ENCODE measurements around the gene KNG1.
A peak's percentile ranks its signal among the peaks of the same experiment; 100 is the strongest.
"Not testable (repeated sequence)": the region's sequence is repeated elsewhere in the genome, so short reads cannot be mapped to it uniquely, and the experiment has no call there.

The KNG1 gene

DNA sequence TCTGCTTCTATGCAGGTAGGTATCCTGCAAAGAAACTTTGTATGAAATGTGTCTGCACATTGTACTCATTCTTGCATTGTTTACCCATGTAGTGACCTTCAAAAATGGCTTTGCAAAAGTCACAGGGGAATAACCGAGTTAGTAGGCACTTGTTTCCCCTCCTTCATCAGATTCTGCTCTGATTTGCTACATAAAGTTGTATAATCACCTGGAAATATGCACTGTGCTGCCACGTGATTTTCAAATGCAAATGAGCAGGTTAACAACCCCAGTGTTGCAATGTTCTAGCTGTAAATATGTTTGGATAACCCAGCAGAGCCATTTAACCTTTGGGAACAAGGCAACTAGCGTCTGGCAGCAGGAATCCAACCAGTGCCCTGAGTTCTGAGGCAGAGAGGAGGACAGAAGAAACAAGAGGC, at the start of gene KNG1:
Gene KNG1 (plus strand): TSS at position 321 of the 419 bp plus-strand sequence. CDS start 184 bp downstream, outside the sequence.
- DNase-seq, result no peak

DNA sequence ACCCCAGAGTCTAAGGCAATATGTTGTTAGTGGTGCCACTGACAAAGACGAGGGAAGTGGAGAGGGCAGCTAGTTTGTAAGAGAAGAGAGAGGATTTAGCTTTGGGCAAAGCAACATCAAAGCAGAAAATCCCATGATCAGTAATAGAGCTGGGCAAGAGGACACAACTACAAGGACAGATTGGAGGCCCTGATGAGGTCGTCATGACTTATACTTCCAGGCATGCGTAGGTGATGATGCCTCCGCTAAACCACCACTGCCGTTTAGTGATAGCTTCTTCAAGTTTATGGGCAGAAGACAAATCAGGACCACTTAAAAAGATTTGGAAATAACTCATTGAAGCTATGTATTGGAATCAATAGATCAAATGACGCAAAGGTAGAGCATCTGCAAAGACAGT, 48.7 kb upstream of the KNG1 start:
- DNase-seq, result no peak

DNA sequence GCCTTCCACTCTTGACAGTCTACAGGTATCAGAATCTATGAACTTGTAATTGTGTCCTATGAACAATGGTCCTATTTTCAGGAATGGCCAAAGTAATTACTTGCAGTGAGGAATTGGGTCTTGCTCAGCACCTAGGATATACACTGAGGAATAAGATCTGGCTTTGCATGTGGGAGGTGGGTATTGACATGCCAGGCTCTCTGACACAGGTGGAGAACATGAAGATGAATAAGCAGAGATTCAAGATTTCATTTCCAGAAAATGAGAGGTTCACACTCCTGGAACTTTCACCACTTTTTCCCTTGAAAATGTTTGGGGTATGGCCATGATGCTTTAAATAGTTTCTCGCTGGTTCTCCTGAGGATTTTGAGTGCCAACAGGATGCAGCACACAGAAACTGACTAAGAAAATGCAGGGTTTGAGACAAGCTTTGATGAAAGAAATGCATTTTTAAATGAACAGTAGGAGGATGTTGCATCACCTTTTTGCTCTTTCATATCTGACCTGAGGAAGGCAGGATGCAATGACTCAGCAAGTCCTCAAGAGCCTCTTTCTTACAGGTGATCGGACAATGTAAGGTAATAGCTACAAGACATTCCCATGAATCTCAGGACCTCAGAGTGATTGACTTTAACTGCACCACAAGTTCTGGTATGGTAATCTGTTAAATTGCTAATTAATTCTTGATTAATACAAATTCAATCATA, 47.6 kb upstream of the KNG1 start:
- DNase-seq, result no peak

DNA sequence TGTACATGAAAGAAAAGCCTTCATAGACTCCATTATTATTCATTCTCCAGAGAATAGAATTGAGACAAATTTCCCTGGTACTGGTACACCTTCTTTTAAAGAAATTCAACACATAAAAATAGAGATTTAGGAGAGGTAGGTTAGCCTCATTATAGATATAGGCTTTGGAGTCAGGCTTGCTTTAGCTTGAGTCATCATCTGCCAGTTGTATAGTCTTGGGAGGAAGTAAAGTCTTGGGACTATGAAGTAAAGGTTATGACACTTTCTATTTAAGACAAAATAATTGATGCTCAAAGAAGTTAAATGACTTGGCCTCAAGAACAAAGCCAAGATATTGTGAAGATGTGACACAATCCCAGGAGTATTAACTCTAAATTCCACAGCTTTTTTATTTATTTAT, 47.0 kb upstream of the KNG1 start:
- no peak for DNase-seq

DNA sequence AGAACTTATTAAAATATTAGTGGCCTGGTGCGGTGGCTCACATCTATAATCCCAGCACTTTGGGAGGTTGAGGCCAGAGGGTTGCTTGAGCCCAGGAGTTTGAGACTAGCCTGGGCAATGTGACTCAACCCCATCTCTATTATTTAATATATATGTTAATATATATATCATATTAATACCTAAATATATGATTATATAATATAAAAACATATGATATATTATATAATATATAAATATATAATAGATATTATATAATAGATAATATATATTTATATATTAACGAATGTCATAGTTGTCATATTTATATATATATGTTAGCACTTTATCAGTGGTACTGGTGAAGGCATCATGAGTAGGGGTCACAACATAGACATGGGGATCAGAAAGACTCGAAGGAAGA, 46.1 kb upstream of the KNG1 start:
- no peak for DNase-seq

DNA sequence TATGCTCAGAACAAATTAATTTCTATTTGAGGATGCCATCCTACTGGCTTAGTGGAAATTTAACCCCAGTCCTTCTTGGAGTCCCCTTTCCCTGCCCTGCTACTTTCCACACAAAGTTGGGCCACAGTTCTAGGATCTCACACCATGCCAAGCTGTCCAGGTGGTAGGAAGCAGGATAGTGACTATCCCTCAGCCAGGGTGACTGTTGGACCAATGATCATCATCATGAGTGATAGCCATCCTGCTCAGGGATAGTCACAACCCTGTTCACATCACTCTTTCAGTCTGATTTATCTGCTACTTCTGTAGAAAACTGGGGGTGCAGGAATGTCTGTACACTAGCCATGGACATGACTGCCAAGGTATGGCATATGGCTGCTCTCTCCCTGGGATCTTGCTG, 38.6 kb upstream of the KNG1 start:
- DNase-seq, result no peak

DNA sequence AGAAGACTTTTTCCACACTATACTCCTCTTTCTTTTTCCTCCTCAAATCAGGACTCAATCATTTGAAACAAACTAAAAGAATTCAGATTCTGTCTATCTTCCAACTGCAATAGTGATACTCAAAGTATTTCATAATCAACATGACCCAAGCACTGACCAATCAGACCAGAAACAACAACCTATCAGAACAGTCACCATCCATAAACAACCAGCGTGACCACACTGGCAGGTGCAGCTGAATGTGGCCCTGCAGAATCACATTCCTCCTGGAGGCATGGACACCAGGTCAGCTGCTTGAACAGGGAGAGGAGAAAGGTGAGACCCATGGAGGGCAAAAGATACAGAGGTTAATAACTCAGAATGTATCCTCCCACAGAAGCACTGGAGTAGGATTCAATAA, 38.0 kb upstream of the KNG1 start:
- DNase-seq, result no peak

DNA sequence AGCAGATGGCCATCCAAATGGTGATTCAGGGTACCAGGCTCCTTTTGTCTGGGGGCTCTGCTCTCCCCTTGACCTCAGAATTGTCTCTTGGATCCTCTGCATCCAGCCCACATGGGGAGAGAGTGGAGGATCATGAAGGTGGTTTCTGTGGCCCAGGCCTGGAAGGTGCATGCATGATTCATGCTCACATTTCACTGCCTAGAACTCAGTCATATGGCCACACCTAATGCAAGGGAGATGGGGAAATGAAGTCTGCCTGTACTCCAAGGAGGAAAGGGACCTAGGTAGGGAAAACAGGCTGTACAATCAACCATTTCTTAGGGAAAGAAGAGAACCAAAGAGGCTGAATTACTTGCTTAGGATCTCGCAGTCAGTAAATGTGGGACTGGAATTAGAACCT, 36.3 kb upstream of the KNG1 start:
- no peak for DNase-seq

DNA sequence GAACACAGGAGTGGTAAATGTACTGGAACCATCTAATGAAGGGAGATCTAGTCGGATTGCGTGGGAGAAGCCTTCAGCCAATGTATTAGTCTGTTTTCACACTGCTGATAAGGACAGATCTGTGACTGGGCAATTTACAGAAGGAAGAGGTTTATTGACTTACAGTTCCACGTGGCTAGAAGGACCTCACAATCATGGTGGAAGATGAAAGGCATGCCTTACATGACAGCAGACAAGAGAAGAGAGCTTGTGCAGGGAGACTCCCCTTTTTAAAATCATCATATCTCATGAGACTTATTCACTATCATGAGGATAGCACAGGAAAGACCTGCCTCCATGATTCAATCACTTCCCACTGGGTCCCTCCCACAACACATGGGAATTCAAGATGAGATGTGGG, 34.3 kb upstream of the KNG1 start:
- DNase-seq, result no peak

DNA sequence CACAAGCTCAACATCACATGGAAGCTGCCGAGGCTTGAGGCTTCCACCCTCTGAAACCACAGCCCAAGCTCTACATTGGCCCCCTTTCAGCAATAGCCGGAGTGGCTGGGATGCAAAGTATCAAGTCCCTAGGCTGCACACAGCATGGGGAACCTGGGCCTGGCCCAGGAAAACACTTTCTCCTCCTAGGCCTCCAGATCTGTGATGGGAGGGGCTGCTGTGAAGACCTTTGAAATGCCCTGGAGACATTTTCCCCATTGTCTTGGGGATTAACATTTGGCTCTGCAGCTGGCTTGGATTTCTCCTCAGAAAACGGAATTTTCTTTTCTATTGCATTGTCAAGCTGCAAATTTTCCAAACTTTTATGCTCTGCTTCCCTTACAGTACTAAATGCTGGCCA, 33.2 kb upstream of the KNG1 start:
- no peak for DNase-seq

DNA sequence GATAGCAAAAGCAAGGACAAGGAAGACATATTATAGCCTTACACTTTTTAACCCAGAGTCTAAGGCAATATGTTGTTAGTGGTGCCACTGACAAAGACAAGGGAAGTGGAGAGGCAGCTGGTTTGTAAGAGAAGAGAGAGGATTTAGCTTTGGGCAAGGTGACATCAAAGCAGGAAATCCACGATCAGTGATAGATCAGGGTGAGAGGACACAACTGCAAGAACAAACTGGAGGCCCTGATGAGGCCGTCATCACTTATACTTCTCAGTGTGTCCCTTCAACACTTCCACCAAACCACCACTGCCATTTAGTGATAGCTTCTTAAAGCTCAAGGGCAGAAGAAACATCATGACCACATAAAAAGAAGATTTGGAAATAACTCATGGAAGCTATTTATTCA, 30.7 kb upstream of the KNG1 start:
- not testable (repeated sequence) for DNase-seq

DNA sequence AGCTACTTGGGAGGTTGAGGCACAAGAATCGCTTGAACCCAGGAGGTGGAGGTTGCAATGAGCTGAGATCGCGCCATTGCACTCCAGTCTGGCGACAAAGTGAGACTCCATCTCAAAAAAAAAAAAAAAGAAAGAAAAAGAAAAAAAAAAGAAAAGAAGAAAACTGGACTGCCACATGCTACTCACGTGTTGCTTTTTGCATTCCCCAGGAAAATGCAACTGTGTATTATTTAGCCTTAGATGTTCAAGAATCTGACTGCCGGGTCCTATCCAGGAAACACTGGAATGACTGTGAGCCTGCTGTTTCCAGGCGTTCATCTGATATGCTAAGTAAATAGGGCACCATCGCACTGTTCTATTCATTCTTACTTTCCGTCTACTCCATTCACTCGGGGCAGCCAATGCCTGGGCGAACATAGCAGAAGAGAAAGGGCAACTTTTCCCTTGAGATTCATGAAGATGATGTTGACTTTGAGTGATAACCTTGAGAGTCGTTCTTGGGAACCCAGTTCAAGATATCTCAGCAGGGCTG, 30.0 kb upstream of the KNG1 start:
- no peak for DNase-seq

DNA sequence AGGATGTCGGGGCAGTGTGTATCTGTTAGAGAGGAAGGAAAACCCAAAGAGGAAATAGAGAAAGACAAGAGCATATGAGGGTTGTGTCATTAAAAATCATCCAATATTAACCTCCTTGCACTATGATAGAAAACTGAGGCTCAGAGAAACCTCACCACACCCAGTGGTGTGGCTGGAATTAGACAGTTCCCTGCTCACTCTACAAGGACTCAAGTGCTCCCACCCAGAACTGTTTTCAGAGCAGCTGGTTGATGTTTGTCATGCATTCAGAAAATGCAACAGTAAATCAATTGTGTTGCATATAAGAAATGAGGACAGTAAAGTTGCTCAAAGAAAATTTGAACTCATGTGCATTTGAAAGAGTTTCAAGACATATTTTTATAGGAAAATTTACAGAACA, 26.9 kb upstream of the KNG1 start:
- not testable (repeated sequence) for DNase-seq

DNA sequence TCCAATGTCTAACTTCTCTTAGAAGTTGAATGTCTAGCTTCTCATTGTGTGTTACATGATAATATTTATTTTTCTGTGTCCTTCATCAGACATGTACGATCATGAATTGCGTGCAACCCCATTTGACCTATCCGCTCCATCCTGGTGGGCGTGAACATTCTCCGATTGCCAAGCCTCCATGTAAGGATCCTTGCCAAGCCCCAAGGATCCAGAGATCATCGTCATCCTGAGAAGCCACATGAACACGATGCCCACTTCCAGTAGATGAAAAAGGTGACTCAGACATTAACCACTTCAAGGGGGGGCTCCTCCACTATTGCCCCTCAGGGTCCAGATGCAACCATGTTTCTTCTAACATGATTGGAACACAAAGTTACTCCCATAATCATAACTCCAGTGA, 25.5 kb upstream of the KNG1 start:
- no peak for DNase-seq

DNA sequence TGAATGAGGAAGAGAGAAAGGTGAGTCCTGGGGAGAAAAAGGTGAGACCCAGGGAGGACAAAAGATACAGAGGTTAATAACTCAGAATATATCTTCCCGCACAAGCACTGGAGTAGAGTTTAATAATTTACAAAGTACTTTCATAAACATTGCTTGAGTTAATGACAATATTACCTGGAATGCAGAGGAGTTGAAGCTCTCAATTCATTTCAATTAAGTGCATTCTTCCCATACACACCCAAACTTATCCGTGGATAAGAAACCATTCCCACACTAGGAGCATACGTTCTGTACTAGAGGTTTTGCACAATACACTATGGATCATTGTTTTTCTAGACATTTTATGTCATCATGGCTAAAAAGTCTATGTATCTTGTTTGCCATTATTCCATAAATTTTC, 23.3 kb upstream of the KNG1 start:
- DNase-seq, result no peak

DNA sequence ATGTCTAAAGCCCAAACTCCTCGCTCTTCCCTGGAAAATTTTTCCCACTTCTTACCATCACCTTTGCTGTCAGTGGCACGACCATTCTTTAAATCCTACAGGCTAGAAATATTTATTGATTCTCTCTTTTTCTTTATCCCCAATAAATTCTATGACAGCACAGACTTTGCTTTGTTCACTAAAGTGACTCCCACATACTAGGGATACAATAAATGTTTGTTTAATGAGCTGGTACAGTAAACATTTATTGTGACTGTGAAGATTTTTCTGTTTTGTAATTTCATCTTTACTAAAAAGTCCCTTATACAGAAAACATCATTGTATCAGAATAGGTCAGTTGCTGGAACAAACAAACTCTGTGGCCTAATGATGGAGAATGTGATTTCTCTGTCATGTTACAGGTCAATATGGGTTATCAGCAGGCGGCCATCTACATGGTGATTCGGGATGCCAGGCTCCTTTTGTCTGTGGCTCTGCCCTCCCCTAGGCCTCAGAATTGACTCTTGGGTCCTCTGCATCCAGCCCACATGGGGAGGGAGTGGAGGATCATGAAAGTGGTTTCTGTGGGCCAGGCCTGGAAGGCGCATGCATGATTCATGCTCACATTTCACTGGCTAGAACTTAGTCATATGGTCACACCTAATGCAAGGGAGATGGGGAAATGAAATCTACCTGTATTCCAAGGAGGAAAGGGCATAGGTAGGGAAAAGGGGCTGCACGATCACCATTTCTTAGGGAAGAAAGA, 22.7 kb upstream of the KNG1 start:
- DNase-seq, result no peak

DNA sequence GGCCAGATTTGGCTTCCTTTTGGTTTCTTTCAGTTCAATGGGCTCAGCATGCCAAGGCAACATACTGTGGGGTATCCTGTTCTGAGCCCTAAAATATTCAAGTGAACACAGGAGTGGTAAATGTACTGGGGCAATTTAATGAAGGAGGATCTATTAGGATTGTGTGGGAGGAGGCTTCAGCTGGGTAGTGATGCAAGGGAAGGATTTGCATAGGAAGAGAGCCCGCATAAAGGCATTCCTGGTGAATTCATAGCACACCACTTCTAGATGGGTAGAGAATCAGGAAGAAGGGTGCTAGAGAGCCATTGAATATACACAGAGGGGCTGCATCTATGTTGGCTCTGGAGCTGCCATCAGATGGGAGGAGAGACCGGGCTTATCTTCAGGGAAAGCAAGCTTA, 20.6 kb upstream of the KNG1 start:
- no peak for DNase-seq

DNA sequence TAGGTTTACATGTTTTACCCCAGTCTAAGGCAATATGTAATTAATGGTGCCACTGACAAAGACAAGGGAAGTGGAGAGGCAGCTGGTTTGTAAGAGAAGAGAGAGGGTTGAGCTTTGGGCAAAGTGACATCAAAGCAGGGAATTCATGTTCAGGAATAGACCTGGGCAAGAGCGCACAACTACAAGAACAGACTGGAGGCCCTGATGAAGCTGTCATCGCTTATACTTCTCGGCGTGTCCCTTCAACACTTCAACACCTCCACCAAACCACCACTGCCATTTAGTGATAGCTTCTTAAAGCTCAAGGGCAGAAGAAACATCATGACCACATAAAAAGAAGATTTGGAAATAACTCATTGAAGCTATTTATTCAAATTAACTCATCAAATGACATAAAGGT, 19.6 kb upstream of the KNG1 start:
- DNase-seq, result no peak

DNA sequence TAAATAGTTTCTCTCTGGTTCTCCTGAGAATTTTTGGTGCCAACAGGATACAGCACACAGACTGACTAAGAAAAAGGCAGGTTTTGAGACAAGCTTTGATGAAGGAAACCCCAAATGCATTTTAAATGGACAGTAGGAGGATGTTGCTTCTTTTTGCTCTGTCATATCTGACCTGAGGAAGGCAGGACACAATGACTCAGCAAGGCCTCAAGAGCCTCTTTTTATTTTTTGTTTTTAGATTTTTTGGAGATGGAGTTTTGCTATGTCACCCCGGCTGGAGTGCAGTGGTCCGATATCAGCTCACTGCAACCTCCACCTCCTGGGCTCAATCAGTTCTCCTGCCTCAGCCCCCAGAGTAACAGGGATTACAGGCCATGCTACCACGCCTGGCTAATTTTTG, 16.9 kb upstream of the KNG1 start:
- DNase-seq, result no peak

DNA sequence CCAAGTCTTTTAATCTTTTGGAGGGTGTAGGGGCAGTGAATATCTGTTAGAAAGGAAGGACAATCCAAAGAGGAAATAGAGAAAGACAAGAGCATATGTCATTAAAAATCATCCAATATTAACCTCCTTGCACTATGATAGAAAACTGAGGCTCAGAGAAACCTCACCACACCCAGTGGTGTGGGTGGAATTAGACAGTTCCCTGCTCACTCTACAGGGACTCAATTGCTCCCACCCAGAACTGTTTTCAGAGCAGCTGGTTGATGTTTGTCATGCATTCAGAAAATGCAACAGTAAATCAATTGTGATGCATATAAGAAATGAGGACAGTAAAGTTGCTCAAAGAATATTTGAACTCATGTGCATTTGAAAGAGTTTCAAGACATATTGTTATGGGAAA, 14.7 kb upstream of the KNG1 start:
- not testable (repeated sequence) for DNase-seq

DNA sequence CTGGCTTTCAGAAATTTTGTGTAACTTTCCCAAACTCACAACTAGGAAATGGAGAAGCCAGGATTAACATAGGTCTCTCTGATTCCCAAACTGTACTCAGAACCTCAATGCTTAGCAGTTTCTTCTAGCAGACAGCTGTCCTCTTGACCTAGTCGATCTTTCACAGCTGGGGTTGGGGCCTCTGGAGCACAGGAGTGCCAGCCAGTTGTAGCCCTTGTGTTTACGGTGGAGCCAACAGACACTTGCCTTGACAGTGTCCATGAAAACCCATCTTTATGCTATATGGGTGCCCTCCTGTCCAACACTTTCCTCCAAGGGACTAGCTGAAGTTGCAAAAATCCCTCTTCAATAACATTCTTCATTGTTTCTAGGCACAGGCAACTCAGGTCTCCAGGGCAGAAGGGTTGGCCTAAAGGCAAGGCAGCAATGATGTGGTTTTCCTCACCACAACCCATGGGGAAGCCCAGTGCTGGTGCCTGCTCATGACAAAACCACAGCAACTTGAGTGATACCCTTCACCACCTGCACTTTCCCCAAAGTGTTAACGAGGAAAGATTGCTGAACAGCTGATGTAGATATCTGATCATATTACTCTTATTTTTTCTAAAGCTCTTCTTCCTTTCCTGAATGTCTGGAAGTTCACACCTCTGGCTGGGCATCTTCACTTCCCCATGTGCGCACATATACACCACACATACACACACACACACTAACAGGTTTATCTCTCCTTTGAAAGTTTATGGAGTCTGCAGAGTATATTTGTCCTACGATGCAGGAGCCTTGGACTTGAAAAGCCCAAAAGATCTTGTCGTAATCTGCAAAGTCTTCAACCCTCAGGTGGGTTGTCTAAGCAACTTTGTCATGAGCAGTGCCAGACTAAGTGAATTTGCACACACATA, 11.0 kb upstream of the KNG1 start:
- DNase-seq, result peak; percentile 30

DNA sequence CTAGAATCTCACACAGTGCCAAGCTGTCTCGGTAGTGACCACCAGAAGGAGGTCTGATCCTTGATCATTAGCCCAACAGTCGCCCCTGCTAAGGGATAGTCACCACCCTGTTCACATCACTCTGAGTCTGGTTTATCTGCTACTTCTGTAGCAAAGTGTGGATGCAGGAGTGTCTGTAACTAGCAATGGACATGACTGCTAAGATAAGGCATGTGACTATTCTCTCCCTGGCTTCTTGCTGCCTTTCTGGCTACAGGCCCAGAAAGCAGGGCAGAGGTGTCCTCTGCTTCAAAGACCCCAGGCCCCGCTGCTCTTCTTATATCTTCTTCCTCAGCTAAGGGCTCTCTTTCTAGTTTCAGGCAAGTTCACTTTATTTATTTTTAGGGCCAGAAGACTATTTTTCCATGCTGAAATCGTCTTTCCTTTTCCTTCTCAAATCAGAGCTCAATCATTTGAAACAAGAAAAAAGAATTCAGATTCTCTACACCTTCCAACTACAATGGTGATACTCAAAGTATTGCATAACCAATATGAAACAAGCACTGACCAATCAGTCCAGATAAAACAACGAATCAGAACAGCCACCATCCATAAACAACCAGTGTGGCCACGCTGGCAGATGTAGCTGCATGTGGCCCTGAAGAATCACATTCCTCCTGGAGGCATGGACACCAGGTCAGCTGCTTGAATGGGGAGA, 8.0 kb upstream of the KNG1 start:
- DNase-seq, result no peak

DNA sequence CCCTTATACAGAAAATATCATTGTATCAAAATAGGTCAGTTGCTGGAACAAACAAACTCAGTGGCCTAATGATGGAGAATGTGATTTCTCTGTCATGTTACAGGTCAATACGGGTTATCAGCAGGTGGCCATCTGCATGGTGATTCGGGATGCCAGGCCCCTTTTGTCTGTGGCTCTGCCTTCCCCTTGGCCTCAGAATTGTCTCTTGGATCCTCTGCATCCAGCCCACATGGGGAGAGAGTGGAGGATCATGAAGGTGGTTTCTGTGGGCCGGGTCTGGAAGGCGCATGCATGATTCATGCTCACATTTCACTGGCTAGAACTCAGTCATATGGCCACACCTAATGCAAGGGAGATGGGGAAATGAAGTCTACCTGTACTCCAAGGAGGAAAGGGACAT, 6.5 kb upstream of the KNG1 start:
- not testable (repeated sequence) for DNase-seq

All from CD4-positive, alpha-beta T cell treated with Interleukin-15 for 1 hour (primary cell).